HepG2 (cell line): ENCODE results near the gene USP30. TPM values are rescaled to one million over a fixed set of nuclear protein-coding genes. Genes with fewer than 3 reads are reported as not detected.

Source experiments
- CREB1 ChIP-seq, 2 experiments: fragments of 450-650 bp in 1 of 2; IDR thresholded peaks; 2 replicates each; pipeline ENCODE4 v1.6.1; 2016 to 2017; ENCODE audit warnings: control low read depth in 1 of 2, mild to moderate bottlenecking in 1 of 2, missing compliant biosample characterization in 1 of 2, missing genetic modification characterization in 1 of 2
- ELF3 ChIP-seq: IDR thresholded peaks from 2 replicates; pipeline ENCODE4 v1.6.1; 2016; ENCODE audit warnings: missing genetic modification reagents, missing compliant biosample characterization
- FOXA1 ChIP-seq, 2 experiments: fragments of 450-650 bp in 1 of 2; sonication (generic) in 1 of 2; formaldehyde crosslinking in 1 of 2; IDR thresholded peaks; 2 replicates each; pipeline versions ENCODE4 v1.4.0 to v1.6.1; 2016 to 2020; ENCODE audit warnings: missing genetic modification reagents in 1 of 2
- FOXP4 ChIP-seq: sonication (generic); formaldehyde crosslinking; IDR thresholded peaks from 2 replicates; pipeline ENCODE4 v1.4.0; 2020; ENCODE audit warnings: missing genetic modification reagents
- KLF9 ChIP-seq: IDR thresholded peaks from 2 replicates; pipeline ENCODE4 v1.6.1; 2016; ENCODE audit warnings: low read depth
- MXI1 ChIP-seq: IDR thresholded peaks from 3 replicates; pipeline ENCODE4 v1.6.1; 2012; ENCODE audit warnings: low read depth, low read length, inconsistent platforms, borderline replicate concordance
- PITX1 ChIP-seq: sonication (generic); formaldehyde crosslinking; IDR thresholded peaks from 2 replicates; pipeline ENCODE4 v1.5.1; 2020; ENCODE audit warnings: mild to moderate bottlenecking, missing genetic modification reagents
- RBFOX2 ChIP-seq: fragments of 200-400 bp; formaldehyde crosslinking; IDR thresholded peaks from 2 replicates; pipeline ENCODE4 v1.6.1; 2017; ENCODE audit warnings: low read depth, mild to moderate bottlenecking, low read length
- SCMH1 ChIP-seq: sonication (generic); formaldehyde crosslinking; IDR thresholded peaks from 2 replicates; pipeline ENCODE4 v1.9.0; 2021; ENCODE audit warnings: missing genetic modification reagents, mild to moderate bottlenecking, borderline replicate concordance
- SNAPC5 ChIP-seq: sonication (generic); formaldehyde crosslinking; IDR thresholded peaks from 2 replicates; pipeline ENCODE4 v1.8.1; 2023; ENCODE audit warnings: mild to moderate bottlenecking, missing genetic modification reagents, borderline replicate concordance
- ZFYVE20 ChIP-seq: sonication (generic); formaldehyde crosslinking; IDR thresholded peaks from 2 replicates; pipeline ENCODE4 v1.8.0; 2023; ENCODE audit warnings: low read depth, mild to moderate bottlenecking, moderate library complexity, missing genetic modification reagents, borderline replicate concordance
- ZNF260 ChIP-seq: sonication (generic); formaldehyde crosslinking; IDR thresholded peaks from 2 replicates; pipeline ENCODE4 v1.4.0; 2020; ENCODE audit warnings: missing genetic modification reagents, low read depth, mild to moderate bottlenecking, borderline replicate concordance
- ZNF572 ChIP-seq: sonication (generic); formaldehyde crosslinking; IDR thresholded peaks from 2 replicates; pipeline ENCODE4 v1.5.1; 2020; ENCODE audit warnings: mild to moderate bottlenecking, missing genetic modification reagents
- ZNF766 ChIP-seq: sonication (generic); formaldehyde crosslinking; IDR thresholded peaks from 2 replicates; pipeline ENCODE4 v1.5.0; 2020; ENCODE audit warnings: missing genetic modification reagents, borderline replicate concordance
- ZNF792 ChIP-seq: IDR thresholded peaks from 2 replicates; pipeline ENCODE4 v1.6.1; 2016
- polyA plus RNA-seq, 8 experiments: library from polyadenylated mRNA; depleted of rRNA in 3 of 8; stranded (reverse) in 7 of 8; unstranded in 1 of 8; fragments of >200 nt; fragmentation: Illumina TruSeq in 4 of 8; extraction: Trizol in 4 of 8; gene quantifications; 2 replicates each; pipeline versions ENCODE4 v1.2.1 to v1.2.3, GENCODE V29; 2011 to 2016; ENCODE audit warnings: low read depth in 4 of 8, missing spikeins in 1 of 8, mixed read lengths in 1 of 8; ENCODE audit not compliant: insufficient read depth in 1 of 8
- total RNA-seq, 5 experiments: library from RNA; depleted of rRNA; stranded (reverse); fragments of >200 nt; fragmentation: Illumina TruSeq; extraction: Trizol; gene quantifications; 2 replicates each; pipeline ENCODE4 v1.2.3, GENCODE V29; 2016; ENCODE audit warnings: low read depth in 1 of 5
- TF ChIP-seq, protein P1 (sequence below): IDR thresholded peaks from 2 replicates; pipeline ENCODE4 v1.6.1; 2012; ENCODE audit warnings: low read depth, low read length, improper control_type of control experiment
- TF ChIP-seq, protein P2 (sequence below): sonication (generic); formaldehyde crosslinking; IDR thresholded peaks from 2 replicates; pipeline ENCODE4 v1.8.1; 2023; ENCODE audit warnings: missing genetic modification reagents, mild to moderate bottlenecking, borderline replicate concordance
- TF ChIP-seq, protein P3 (sequence below): sonication (generic); formaldehyde crosslinking; IDR thresholded peaks from 2 replicates; pipeline ENCODE4 v1.5.1; 2020; ENCODE audit warnings: mild to moderate bottlenecking, missing genetic modification reagents, moderate library complexity

The USP30 gene
- total and polyA plus RNA-seq, 2 of the 13 experiments (the other 11 are each of a cell fraction or from before 2014, with no cell fraction given), result 11.2 to 20.8 TPM

GRCh38 chr12:109093022-109093918 lies 40.9 kb downstream of the USP30 start, which contains the start of gene ALKBH2 (continued):
- peak; percentile 91 for TF ChIP-seq CREB1 (IDR thresholded peaks at IDR 0.05)
- peak; percentile 97 for TF ChIP-seq CREB1 (CRISPR knock-in tag; IDR thresholded peaks at IDR 0.05)
- TF ChIP-seq, protein P1, sequence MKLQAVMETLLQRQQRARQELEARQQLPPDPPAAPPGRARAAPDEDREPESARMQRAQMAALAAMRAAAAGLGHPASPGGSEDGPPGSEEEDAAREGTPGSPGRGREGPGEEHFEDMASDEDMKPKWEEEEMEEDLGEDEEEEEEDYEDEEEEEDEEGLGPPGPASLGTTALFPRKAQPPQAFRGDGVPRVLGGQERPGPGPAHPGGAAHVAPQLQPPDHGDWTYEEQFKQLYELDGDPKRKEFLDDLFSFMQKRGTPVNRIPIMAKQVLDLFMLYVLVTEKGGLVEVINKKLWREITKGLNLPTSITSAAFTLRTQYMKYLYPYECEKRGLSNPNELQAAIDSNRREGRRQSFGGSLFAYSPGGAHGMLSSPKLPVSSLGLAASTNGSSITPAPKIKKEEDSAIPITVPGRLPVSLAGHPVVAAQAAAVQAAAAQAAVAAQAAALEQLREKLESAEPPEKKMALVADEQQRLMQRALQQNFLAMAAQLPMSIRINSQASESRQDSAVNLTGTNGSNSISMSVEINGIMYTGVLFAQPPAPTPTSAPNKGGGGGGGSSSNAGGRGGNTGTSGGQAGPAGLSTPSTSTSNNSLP, result peak; percentile 73; the same call in 1 of the 2 replicates
- no peak for TF ChIP-seq ZNF260 (CRISPR knock-in tag)
- TF ChIP-seq MXI1, result peak; percentile 96; the same call in 2 of the 3 replicates
- TF ChIP-seq, protein P2, sequence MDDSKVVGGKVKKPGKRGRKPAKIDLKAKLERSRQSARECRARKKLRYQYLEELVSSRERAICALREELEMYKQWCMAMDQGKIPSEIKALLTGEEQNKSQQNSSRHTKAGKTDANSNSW (CRISPR knock-in tag), result peak; percentile 94; the same call in 1 of the 2 replicates
- peak; percentile 83 for TF ChIP-seq ELF3 (CRISPR knock-in tag)
- TF ChIP-seq PITX1 (CRISPR knock-in tag), result peak; percentile 85; the same call in 1 of the 2 replicates
- peak; percentile 97 for TF ChIP-seq ZNF766 (CRISPR knock-in tag)
- peak; percentile 91; the same call in 1 of the 2 replicates for TF ChIP-seq ZFYVE20
- 0 out of 2 replicates have a peak, but pooled peaks have one; percentile 50 for TF ChIP-seq KLF9 (CRISPR knock-in tag)
- TF ChIP-seq FOXA1 (IDR thresholded peaks at IDR 0.05), result no peak
- TF ChIP-seq FOXA1 (CRISPR knock-in tag; IDR thresholded peaks at IDR 0.05), result peak; percentile 63; the same call in 1 of the 2 replicates
- peak; percentile 98 for TF ChIP-seq SNAPC5 (CRISPR knock-in tag)
- TF ChIP-seq FOXP4 (CRISPR knock-in tag), result peak; percentile 53; the same call in 1 of the 2 replicates
- peak; percentile 96 for TF ChIP-seq ZNF572 (CRISPR knock-in tag)
- no peak for TF ChIP-seq SCMH1 (CRISPR knock-in tag)
- peak; percentile 96 for TF ChIP-seq ZNF792 (CRISPR knock-in tag)
- TF ChIP-seq, protein P3, sequence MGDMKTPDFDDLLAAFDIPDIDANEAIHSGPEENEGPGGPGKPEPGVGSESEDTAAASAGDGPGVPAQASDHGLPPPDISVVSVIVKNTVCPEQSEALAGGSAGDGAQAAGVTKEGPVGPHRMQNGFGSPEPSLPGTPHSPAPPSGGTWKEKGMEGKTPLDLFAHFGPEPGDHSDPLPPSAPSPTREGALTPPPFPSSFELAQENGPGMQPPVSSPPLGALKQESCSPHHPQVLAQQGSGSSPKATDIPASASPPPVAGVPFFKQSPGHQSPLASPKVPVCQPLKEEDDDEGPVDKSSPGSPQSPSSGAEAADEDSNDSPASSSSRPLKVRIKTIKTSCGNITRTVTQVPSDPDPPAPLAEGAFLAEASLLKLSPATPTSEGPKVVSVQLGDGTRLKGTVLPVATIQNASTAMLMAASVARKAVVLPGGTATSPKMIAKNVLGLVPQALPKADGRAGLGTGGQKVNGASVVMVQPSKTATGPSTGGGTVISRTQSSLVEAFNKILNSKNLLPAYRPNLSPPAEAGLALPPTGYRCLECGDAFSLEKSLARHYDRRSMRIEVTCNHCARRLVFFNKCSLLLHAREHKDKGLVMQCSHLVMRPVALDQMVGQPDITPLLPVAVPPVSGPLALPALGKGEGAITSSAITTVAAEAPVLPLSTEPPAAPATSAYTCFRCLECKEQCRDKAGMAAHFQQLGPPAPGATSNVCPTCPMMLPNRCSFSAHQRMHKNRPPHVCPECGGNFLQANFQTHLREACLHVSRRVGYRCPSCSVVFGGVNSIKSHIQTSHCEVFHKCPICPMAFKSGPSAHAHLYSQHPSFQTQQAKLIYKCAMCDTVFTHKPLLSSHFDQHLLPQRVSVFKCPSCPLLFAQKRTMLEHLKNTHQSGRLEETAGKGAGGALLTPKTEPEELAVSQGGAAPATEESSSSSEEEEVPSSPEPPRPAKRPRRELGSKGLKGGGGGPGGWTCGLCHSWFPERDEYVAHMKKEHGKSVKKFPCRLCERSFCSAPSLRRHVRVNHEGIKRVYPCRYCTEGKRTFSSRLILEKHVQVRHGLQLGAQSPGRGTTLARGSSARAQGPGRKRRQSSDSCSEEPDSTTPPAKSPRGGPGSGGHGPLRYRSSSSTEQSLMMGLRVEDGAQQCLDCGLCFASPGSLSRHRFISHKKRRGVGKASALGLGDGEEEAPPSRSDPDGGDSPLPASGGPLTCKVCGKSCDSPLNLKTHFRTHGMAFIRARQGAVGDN (CRISPR knock-in tag), result peak; percentile 100
- TF ChIP-seq RBFOX2, result peak; percentile 79
